ENCODE results near the gene DNER.

DNER gene

GRCh38 chr2:229543176-229543873, 171.0 kb downstream of the DNER start:
- no peak for TF ChIP-seq CTCF (IDR thresholded peaks at IDR 0.05; ENCODE audit: low read depth, low read length)
- H3K4me3 ChIP-seq (ENCODE audit: low read depth, low read length) = no peak overlapping the region

GRCh38 chr2:229539628-229540027, 174.7 kb downstream of the DNER start:
- TF ChIP-seq CTCF (IDR thresholded peaks at IDR 0.05; ENCODE audit: low read depth, low read length) = no peak
- no peak overlapping the region for H3K4me3 ChIP-seq (ENCODE audit: low read depth, low read length)

GRCh38 chr2:229531594-229531993, 182.8 kb downstream of the DNER start:
- TF ChIP-seq CTCF (IDR thresholded peaks at IDR 0.05; ENCODE audit: low read depth, low read length) = no peak
- H3K4me3 ChIP-seq (ENCODE audit: low read depth, low read length) = no peak overlapping the region

GRCh38 chr2:229530434-229530833, 183.9 kb downstream of the DNER start:
- no peak for TF ChIP-seq CTCF (IDR thresholded peaks at IDR 0.05; ENCODE audit: low read depth, low read length)
- H3K4me3 ChIP-seq (ENCODE audit: low read depth, low read length) = no peak overlapping the region

- TF ChIP-seq CTCF (IDR thresholded peaks at IDR 0.05; ENCODE audit: low read depth, low read length) = no peak
- H3K4me3 ChIP-seq (ENCODE audit: low read depth, low read length) = no peak overlapping the region
These were observed 185.5 kb downstream of the DNER start for GRCh38 chr2:229528846-229529245.

GRCh38 chr2:229526951-229527350, 187.4 kb downstream of the DNER start:
- no peak for TF ChIP-seq CTCF (IDR thresholded peaks at IDR 0.05; ENCODE audit: low read depth, low read length)
- H3K4me3 ChIP-seq (ENCODE audit: low read depth, low read length) = no peak overlapping the region

GRCh38 chr2:229524799-229525198, 189.6 kb downstream of the DNER start:
- H3K4me3 ChIP-seq (ENCODE audit: low read depth, low read length) = no peak overlapping the region
- no peak for TF ChIP-seq CTCF (IDR thresholded peaks at IDR 0.05; ENCODE audit: low read depth, low read length)

Data from WI38 (cell line).